Measurements from ENCODE around the gene TMEM242.

DNA sequence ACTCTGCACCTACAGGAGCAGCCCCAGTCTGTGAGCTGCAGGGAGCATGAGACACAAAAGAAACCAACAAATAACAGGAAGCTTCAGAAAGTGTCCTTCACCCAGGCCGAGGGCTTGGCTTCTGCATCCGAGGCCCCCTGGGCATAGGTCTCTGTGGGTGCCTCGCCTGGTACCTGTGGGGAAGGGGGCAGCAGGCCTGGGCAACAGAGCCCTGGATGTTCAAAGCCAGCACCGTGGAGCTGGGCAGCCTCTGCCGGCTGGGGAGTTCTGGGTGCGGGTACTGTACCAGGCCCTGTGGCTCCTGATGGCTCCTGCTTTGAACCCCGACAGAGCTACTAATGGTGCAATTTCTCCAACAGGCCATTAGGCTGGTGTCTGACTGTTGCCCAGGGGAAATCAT lies 55.7 kb downstream of the TMEM242 start:
- TF ChIP-seq EZH2 (IDR thresholded peaks at IDR 0.05; ENCODE audit: insufficient read depth, poor library complexity, severe bottlenecking), result no peak
- TF ChIP-seq EZH2phosphoT487 (IDR thresholded peaks at IDR 0.05; ENCODE audit: insufficient read depth, low read depth), result no peak
